H54 (cell line): ENCODE data around the gene CD247.

Source experiments
- DNase-seq: peaks from one replicate; pipeline ENCODE4 v3.0.0; 2011; ENCODE audit warnings: low spot score, mixed read lengths; ENCODE audit not compliant: insufficient read length
- FAIRE-seq: peaks from 3 replicates; lab custom pipeline; 2011; peaks lifted over from hg19 to GRCh38; lab: Jason Lieb, UNC
- POLR2A ChIP-seq: IDR thresholded peaks from 2 replicates; pipeline ENCODE4 v1.6.1; 2011; ENCODE audit warnings: low read depth, mild to moderate bottlenecking, low read length

The CD247 gene

DNA sequence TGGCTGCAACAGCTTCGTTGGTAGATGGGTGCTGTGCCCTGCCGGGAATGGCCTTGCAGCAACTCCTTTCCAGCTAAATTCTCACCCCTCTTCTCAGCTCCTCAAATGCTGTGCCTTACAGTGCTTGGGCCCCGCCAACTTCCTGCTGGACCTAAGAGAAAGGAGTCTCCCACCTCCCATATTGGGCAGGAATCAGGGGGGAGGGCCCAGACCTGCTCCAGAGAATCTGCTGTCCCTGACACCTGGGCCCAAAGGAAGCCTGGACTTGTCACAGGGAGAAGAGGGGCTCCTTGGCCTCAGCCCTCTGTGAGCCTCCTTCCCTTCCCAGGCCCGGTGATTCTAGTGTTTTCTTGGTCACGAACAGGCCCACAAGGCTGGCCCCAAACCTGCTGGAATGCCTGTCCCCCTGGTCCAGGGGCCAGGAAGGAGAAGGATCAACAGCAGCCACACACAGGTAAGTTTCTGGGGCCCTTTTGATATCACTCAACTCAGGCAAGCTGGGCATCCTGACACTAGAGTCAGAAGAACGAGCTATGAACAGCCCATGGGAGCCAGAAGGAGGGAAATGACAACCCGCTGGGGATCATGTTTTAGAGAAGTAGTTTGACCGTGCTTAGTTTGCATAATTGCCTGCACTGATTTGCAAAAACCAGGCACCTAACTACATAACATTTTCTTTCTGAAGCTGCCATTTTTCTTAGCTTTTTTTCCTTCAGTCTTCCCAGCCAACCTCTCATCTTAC, 86.2 kb downstream of the CD247 start:
- FAIRE-seq (no peak), DNase-seq (no peak)
- TF ChIP-seq POLR2A, result no peak

DNA sequence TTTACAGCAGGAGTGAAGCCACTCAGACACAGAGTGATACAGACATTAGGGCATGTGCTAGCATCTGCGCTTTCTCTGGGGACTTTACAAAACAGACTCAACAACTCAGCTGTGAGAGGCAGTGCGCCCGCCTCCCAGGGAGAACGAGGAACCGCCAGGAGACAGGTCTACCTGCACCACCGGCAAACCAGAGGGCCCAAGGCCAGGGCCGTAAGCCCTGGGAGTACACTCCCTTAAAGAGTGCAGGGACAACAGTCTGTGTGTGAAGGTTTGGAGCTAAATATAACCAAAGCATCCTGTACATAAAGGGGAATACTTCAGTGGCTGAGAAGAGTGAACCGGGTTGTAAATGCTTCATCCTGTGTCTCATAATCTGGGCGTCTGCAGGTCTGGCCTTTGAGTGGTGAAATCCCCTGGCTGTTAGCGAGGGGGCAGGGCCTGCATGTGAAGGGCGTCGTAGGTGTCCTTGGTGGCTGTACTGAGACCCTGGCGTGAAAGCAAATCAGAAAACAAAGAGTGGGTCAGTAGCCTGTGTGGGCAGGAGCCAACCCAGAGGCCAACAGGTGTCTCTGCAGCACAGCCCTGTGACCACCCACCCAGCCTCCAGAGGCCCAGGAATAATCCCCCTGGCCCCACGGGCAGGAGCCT, 86.9 kb downstream of the CD247 start:
- DNase-seq (no peak), FAIRE-seq (no peak)
- TF ChIP-seq POLR2A, result no peak

DNA sequence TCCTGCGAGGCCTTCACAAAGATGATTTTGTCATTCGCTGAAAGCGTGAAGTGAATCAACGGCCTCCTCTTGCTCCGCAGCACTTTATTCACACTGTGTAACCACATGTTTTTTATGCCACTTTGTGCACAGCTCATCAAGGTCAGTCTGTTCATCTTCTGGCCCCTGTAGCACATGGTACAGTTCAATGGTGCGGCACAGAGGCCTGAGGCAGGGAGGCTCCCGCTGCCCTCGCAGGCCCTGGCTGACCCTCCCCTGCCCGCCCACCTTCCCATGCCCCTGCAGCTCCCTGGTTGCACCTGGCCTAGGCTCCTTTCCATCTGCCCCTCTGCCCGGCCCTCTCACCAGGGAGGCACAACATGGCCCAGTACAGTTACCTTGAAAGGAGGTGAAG, 87.5 kb downstream of the CD247 start:
- no peak for DNase-seq
- FAIRE-seq, result no peak
- no peak for TF ChIP-seq POLR2A

DNA sequence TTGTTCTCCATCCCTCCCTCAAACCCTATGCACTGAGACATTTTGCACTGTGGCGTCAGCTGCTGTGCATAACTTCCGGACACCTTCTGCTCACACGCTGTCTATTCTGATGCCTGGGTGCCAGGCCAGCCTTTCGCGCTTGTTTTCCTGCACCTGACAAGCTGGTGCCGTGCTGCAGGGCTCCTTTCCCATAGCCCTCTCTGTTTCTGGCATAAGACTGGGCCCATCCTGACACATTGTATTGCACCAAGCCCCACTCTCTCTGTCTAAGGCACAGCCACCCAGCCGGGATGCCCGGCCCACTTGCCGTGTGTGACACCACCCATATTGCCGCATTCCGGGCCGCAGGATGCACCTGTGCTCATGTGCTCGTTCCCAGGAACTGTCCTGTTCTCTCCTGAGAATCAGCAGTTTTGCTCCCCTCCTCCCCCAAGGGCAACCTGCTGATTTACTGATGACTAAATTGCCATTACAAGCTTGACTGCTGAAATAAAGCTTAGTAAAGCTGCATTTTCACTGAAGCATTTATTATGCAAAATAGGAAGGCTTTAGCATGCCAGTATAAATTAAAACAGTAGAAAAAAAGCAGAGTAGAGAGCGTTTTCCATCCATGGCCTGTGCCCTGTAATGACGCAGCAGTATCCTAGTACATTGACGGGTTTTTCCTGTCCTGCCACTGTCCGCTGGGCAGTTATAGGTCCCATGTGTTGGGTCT, 88.0 kb downstream of the CD247 start:
- no peak for DNase-seq
- no peak for TF ChIP-seq POLR2A
- FAIRE-seq, result no peak

DNA sequence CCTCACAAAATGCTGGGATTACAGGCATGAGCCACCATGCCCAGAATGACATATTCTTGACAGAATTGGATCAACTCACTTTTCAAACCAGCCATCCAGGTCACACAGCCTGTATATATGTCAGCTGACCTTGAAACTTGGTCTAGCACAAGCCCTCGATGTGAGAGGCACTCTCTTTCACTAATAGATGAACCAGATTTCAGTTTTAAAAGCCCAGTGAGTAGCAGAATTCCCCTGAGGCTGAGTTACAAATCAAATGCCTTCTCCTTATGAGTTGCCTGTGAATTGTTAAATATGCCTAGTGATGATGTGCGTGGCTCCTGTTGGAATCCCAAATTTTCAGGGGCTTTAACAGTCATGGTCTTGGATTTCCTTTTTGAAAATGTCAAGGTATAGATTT, 88.7 kb downstream of the CD247 start:
- FAIRE-seq (no peak), DNase-seq (no peak)
- no peak for TF ChIP-seq POLR2A

DNA sequence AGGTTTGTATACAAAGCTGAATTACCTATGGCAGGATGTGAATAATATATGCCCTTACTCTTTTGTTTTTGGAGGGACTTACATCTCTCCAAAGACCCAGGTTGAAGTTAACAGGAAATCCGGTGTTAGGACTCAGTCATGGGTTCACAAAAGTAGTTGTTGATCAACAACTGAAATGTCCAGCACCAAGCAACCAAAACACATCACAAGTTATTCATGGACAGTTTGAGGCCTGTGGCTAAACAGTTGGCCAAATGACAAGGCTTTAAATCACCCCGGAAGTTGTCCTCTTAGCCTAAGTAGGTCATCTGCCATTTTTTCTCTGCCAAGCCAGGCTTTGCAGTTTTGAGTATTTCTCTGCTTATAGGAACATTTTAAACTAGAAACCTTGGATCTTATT, 89.9 kb downstream of the CD247 start:
- TF ChIP-seq POLR2A, result no peak
- FAIRE-seq, result no peak
- no peak for DNase-seq

DNA sequence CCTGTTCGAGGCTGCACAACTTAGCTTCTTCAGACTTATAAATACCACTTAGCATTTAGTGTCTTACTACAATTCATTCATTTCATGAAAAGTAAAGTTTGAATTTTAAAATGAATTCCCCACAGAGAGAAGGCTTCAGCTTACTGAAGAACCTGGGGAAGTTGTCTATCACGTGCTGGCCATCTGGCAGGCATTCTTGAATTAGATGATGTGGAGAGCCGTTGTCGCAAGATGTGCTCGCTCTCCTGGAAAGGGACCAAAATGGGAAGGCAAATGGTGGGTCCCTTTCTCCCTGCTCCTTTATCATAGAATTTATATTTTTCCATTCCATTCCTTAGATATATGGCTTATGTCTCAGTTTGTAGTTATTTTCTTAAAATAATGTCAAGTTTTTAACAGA, 90.5 kb downstream of the CD247 start:
- DNase-seq, result no peak
- TF ChIP-seq POLR2A, result no peak
- FAIRE-seq, result no peak

DNA sequence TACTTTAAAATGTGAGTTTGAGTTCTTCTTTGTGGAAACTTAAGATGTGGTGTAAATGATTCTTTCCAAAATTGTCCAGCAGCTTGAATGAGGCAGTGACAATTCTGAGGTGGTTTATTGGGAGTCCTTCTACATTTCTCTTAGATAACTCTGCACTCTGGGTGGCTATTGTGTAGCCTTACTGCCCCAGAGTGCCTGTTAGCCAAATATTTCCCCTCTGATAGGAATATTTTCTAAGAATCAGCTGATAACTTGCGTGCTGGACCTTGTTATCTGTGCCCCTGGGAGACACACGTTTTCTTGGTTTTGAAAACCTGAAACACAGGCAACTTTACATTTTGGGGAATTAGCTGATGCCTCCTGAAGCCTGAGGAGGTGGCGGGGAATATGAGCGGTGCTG, 91.6 kb downstream of the CD247 start:
- TF ChIP-seq POLR2A, result no peak
- FAIRE-seq (no peak), DNase-seq (no peak)

DNA sequence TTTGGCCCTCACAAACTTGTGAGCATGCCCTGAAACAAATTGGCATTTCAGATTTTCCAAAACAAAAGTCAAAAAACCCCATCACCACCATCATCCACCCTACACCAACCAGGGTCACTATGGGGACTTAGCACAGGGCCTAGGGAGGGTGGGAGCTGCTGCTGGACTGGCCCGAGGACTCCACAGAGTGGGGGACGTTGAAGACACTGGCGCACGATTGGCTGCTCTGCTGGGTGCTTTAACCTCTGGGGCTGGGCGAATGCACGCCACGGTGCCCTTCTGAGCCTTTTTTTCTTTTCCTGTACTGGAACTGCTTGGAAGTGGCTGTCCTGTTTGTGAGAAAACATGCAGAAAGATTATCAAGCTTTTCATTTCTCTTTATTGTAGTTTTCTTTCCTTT, 92.8 kb downstream of the CD247 start:
- TF ChIP-seq POLR2A, result no peak
- FAIRE-seq (no peak), DNase-seq (no peak)

DNA sequence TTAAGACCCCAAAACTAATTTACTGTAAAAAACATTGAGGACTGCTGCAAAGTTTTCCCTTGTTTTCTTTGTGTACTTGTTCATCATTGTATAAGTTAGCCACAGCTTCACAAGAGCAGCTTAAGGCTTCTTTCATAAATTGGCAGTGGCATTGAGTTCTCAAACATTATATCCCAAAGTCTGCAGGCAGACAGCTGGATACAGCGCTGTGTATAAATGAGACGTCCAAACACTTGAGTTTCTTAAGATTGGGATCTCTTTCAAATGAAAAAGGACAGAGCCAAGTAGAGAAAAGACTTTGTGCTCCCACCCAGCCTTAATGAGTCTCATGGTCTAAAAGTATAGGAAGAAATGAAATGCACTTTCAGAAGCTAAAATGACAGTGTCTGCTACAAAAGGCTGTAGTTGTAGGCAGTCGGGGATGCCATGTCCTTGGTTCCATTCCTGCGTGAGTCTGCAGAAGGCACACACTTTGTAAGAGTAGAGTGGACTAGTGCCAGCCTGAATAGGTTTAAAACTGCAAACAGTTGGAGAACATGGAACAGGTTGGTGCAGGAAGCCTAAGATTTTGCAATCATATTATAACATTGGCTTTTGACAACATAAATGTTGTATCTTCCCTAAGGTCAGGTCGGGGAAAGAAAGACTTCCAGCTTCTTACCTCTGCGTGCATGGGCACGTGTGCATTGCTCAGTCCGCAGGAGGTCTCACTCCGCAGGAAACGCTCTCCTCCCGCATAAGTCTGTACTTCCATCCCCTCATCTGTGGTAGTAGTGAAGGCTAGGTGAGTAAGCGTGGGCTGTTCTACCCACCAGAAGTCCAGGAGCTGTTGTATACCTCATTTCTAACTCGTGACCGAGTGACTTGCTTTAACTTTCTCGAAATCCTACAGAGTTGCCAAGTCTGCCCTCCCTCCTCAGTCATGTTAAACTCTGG, 94.4 kb downstream of the CD247 start:
- DNase-seq, result no peak
- FAIRE-seq, result no peak
- no peak for TF ChIP-seq POLR2A

DNA sequence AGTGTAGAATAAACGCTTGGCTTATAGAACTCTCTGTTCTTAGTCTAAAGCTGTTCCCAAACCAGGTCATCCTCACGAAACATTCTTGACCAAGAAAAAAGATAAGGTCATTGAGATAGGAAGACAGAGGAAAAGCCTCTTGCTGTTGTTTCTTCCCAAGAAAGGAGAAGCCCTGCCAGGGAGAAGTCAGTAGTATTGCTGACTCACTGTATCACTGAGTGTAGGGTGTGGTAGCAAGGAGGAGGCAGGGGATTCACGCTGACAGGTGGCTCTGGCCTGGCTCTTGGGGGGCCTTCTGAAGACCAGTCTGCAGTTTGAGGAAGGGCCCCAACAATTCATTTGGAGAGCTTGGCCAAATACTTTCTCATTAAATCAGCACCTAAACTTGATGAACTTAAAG, 97.8 kb downstream of the CD247 start:
- FAIRE-seq, result no peak
- DNase-seq, result no peak
- no peak for TF ChIP-seq POLR2A

DNA sequence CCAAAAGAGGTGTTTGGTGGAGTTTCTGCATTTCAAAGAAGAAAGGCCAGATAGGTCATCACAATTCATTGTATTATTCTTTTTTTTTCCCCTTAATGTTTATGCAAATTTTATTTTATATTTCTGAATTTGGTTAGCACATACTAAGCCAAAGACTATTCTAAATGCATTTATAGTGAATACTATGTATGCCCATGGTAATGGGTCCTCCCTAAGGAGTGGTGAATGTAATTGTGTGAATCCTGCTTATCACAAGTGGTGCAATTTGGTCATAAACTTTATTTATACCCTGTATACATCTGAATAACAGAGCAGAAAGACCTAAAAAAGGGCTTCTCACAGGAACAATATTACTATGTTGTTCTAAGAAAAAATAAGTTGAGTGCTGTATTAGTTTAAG, 99.1 kb downstream of the CD247 start:
- FAIRE-seq (no peak), DNase-seq (no peak)
- no peak for TF ChIP-seq POLR2A

DNA sequence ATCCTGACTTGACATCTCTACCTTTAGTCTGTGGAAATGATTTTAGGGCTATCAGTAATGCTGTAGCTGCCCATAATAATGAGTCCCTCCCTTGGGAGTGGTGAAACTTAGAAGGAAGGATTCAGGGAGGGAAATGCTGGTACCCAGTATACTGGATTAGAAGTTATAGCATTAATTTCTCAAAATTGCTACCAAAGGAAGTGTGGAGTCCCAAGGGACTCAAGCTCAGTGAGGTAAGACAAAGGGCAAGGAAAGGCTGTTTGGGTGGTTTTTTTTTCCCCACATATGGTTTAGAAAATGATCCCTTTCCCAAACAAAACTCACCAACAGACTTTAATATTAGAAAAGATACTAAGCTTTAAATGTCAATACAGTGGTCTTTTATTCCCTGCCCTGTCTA, 99.9 kb downstream of the CD247 start:
- FAIRE-seq (no peak), DNase-seq (no peak)
- no peak for TF ChIP-seq POLR2A
